HG03045 (cell line): ENCODE results near the gene USP12.
"Not testable (repeated sequence)": the region's sequence is repeated elsewhere in the genome, so short reads cannot be mapped to it uniquely, and the experiment has no call there.

Source experiments
- ATAC-seq: cut with Tn5 transposase; IDR thresholded peaks from one replicate; pipeline ENCODE4 v1.9.1; 2021; ENCODE audit warnings: mild to moderate bottlenecking, moderate library complexity; ENCODE audit not compliant: unreplicated experiment

The USP12 gene

GRCh38 chr13:27151798-27152599 lies 19.6 kb downstream of the USP12 start:
- ATAC-seq: peak; percentile 37

- no peak for ATAC-seq
Measured at GRCh38 chr13:27149702-27150101, 21.9 kb downstream of the USP12 start.

GRCh38 chr13:27148900-27149299 lies 22.7 kb downstream of the USP12 start:
- ATAC-seq: no peak

DNA sequence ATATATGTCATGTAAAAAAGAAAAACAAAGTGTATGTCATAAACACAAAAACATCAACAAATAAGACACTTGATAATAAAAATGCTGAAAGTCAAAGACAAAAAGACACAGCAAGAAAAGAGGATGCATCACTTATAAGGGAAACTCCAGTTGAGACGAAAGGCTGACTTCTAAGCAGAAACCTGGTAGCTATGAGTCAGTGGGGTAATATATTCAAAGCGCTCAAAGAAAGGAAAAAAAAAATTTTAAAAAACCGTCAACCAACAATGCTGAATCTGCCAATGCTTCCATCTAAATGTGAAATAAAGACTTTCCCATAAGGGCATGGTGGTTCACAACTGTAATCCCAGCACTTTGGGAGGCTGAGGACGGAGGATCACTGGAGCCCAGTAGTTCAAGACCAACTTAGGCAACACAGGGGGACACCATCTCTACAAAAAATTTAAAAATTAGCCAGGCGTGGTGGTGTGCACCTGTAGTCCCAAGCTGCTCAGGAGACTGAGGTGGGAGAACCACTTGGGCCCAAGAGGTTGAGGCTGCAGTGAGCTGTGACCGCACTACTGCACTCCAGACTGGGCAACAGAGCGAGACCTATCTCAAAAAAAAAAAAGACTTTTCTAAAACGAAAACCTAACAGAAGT lies 24.0 kb downstream of the USP12 start:
- peak; percentile 51 for ATAC-seq

DNA sequence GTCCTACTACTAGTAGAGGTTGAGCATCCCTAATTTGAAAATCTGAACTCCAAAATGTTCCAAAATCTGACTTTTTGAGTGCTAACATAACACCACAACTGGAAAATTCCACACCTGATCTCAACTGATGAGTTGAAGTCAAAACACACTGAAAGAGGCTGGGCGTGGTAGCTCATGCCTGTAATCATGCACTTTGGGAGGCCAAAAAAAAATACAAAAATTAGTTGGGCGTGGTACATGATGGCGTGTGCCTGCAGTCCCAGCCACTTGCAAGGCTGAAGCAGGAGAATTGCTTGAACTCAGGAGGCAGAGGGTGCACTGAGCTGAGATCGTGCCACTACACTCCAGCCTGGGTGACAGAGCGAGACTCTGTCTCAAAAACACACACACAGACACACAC lies 29.9 kb downstream of the USP12 start:
- ATAC-seq: no peak

DNA sequence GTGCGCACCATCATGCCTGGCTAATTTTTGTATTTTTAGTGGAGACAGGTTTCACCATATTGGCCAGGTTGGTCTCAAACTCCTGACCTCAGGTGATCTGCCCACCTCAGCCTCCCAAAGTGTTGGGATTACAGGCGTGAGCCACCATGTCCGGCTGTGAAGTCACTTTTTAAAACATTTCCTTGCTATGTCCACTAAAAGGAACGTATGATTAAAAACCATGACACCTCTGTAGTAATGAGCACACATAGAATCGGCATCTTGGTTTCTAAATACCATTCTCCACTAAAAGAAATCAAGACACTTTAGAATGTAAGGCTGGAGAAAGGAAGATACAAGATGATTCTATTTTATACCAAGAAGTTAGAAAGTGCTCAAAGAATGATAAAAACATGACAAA lies 30.5 kb downstream of the USP12 start:
- not testable (repeated sequence) for ATAC-seq

DNA sequence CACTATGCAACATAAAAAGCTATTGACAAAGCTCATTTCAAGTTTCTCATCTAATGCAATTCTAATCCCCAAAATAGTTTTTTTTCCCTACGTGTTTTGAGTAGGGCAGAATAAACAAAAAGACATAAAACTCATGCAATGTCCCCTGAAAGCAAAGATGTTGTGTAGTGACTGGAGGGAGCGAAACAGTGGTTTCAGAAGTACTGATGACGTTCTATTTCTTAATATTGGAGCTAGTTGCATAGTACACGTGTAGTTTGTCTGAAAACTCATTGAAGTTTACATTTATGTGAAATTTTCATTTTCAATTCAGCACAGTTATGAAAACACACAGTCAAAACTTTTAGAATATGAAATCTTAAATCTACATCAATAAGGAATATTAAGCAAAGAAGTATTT lies 31.6 kb downstream of the USP12 start:
- no peak for ATAC-seq

DNA sequence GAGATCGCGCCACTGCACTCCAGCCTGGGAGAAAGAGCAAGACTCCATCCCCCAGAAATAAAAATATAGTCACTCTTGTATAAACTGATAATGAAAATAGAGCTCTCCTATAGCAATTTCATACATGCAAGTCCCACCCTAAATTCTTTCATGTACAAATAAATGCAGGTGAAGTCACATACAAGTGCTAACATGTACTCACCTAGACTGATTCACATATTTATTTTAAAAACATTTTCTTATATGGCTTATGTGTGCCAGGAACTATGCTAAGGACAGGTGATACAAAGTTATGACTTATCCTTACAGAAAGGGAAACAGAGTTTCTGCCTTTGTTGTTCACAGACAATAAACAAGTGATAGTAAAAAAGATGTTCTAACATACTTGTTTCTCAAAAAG lies 32.0 kb downstream of the USP12 start:
- ATAC-seq: no peak

DNA sequence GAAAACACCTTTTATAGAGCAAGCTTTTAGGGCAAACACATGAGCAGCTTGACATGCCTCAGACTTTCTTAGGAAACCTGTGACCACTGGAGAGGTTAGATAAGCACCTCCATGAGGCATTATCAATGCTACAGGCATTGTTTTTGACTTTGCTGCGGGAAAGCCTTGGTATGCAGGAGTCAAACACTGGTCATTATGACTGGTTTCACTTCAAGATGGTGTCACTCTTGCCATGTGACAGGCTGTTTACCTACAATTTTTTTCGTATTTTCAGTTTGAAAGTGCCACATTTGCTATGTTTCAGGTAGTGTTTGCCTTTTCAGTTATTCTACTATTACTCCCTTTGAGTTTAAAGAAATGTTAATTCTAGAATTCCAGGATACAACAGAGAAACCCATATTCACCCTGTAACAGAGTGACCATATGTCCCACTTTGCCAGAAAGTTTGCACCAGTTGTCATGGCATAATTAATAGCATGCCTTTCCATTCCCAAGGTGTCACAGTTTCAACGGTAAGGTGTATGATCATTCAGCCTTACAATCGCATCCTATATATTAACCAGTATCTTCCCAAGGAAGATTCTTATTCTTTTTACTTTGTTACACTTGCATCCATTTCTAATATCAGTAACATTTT lies 33.0 kb downstream of the USP12 start:
- no peak for ATAC-seq

DNA sequence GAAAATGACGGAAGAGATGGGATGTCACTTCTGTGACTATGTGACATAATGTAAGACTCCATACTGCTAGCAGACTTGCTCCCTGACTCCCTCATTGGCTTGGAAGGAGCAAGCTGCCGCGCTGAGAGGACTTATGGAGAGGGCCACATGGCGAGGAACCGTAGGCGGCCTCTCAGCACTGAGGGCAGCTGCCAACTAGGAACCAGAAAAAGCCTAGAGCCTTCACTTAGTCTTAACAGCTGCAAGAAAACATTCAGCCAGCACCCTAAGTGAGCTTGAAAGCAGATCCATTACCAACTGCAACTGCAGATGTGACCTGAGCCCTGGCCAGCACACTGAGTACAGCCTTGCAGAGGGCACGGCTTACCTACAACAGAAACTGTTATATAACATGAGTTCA lies 33.9 kb downstream of the USP12 start:
- no peak for ATAC-seq

- no peak for ATAC-seq
Measured at GRCh38 chr13:27135023-27135422, 36.6 kb downstream of the USP12 start.

DNA sequence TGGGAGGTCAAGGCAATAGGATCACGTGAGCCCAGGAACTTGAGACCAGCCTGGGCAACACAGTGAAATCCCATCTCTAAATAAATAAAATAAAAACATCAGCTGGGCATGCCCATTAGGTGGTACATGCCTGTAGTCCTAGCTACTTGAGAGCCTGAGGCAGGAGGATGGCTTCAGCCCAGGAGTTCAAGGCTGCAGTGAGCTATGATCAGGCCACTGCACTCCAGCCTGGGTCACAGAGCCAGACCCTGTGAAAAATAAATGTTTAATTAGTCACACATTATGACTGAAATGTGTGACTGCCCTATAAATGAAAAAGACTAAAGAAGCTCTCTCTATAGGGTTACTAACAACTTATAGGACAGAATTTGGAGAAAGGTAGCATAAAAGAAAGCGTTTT lies 37.7 kb downstream of the USP12 start:
- no peak for ATAC-seq

GRCh38 chr13:27132538-27132937 lies 39.1 kb downstream of the USP12 start:
- peak; percentile 49 for ATAC-seq

- ATAC-seq: no peak
Measured at GRCh38 chr13:27131906-27132305, 39.7 kb downstream of the USP12 start.

GRCh38 chr13:27130979-27131623 lies 40.5 kb downstream of the USP12 start:
- ATAC-seq: peak; percentile 86

GRCh38 chr13:27130223-27130978 lies 41.2 kb downstream of the USP12 start:
- ATAC-seq: no peak

DNA sequence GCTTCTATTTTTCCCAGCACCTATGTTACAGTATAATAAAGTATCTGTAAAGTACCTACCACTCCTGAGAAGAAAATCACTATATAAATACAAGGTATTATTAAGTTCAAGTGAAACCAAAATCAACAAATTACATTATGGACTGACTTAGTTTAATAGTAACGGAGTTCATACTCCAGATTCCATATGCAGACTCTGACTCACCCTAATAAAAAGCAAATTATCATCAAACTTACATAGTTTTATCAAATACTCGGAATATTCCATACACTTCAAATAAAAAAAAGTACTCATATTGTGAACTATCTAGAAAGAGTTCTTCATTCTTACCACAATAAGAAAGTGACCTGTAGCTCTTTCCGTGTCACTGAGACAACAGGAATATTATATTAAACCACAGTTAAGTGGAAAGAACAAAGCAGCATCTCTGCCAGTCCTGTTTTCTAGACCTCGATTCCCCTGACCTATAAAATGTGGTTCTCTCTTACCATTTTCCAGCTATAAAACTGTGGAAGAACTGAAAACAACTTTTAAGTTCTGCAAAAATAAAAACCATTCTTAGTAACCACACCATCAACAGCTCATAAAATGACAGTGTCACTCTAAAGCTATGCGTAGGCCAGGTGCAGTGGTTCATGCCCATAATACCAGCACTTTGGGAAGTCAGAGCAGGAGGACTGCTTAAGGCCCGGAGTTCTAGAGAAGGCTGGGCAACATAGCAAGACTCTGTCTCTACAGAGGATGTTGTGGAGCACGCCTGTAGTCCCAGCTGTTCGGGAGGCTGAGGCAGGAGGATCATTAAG lies 42.6 kb downstream of the USP12 start:
- no peak for ATAC-seq

DNA sequence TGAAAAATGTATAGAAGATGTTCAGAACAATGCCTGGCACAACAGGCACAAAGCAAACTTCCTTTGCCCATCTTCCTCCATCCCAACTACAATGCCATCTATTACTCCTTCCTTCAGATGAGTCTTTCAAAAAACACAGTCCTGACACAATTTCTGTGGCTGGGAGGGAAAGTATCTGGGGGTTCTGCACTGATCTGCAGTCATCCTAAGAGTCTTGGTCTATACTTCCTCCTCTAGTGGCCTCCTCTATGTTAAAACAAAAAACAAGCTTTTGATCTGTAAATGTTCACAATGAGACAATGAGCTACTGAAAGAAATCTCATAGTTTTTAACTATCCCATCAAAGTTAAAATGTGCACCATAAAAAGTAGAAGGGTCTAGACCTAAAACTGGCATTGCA lies 44.8 kb downstream of the USP12 start:
- no peak for ATAC-seq

- no peak for ATAC-seq
Measured at GRCh38 chr13:27125357-27126282, 46.0 kb downstream of the USP12 start.
